Suprapubic skin (tissue), 4 donors: Measurements from ENCODE around the gene ENDOD1. TPM values are rescaled to one million over a fixed set of nuclear protein-coding genes. Genes with fewer than 3 reads are reported as not detected.

ENCODE experiments used
- DNase-seq, 2 donors: peaks; one replicate each; pipeline ENCODE4 v3.0.0-alpha.2; 2019; ENCODE audit warnings: low spot score in 2 of 2
- H3K27ac ChIP-seq: fragments of 200-600 bp; sonication (generic); one replicate; pipeline ENCODE4 v1.5.1; 2019
- H3K27me3 ChIP-seq: fragments of 200-600 bp; sonication (generic); one replicate; pipeline ENCODE4 v1.5.1; 2019
- H3K36me3 ChIP-seq: fragments of 200-600 bp; sonication (generic); one replicate; pipeline ENCODE4 v1.5.1; 2019
- H3K4me1 ChIP-seq: fragments of 200-600 bp; sonication (generic); one replicate; pipeline ENCODE4 v1.5.1; 2019
- H3K4me3 ChIP-seq: fragments of 200-600 bp; sonication (generic); one replicate; pipeline ENCODE4 v1.5.1; 2019; ENCODE audit warnings: mild to moderate bottlenecking
- H3K9me3 ChIP-seq: fragments of 200-600 bp; sonication (generic); one replicate; pipeline ENCODE4 v1.5.1; 2019
- CTCF ChIP-seq, 2 donors: fragments of 200-600 bp in 1 of 2; fragments of 450-650 bp in 1 of 2; sonication (generic) in 1 of 2; IDR thresholded peaks; one replicate each; pipeline ENCODE4 v1.5.1; 2016 to 2019; ENCODE audit warnings: antibody characterized with exemption in 2 of 2, mild to moderate bottlenecking in 1 of 2, moderate library complexity in 1 of 2
- EP300 ChIP-seq: sonication (generic); formaldehyde crosslinking; IDR thresholded peaks from one replicate; pipeline ENCODE4 v1.6.1; 2017; ENCODE audit warnings: antibody characterized with exemption
- POLR2A ChIP-seq, 2 donors: fragments of 450-650 bp; IDR thresholded peaks; one replicate each; pipeline ENCODE4 v1.6.1; 2017; ENCODE audit warnings: antibody characterized with exemption in 2 of 2, mild to moderate bottlenecking in 2 of 2, moderate library complexity in 2 of 2
- POLR2AphosphoS5 ChIP-seq, 3 donors: sonication (generic); formaldehyde crosslinking; IDR thresholded peaks; one replicate each; pipeline ENCODE4 v1.6.1; 2017; ENCODE audit warnings: antibody characterized with exemption in 3 of 3
- WGBS: methylation state at CpG from one replicate; pipeline ENCODE4 v1.1.5; 2018; 5-methylcytosine and 5-hydroxymethylcytosine counted together
- total RNA-seq, 4 donors: library from RNA; depleted of rRNA; stranded (reverse); fragments of >200 nt; gene quantifications; one replicate each; pipeline ENCODE4 v1.1.0, GENCODE V29; 2016

The ENDOD1 gene
- total RNA-seq, 4 donors from 2014 or later: 30.7 to 65.9 (median 49.4) TPM

DNA sequence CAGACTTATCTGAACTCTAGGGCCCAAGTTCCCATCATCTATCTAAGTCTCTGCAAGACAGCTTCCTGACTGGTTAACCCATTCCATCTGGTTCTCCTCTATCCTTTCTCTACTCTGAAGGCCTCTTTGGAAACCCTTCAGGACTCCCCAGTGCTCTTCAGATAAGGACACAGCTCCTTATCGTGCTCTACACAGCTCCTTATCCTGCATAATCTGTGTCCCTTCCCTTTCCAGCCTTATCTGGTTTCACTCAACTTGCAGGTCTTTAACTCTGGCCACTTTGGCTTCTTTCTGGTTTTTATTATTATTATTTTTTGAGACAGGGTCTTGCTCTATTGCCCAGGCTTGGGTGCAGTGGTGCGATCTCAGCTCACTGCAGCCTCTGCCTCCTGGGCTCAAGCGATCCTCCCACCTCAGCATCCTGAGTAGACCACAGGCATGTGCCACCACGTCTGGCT, 10.6 kb downstream of the ENDOD1 start:
- no peaks in the 10 kb centered on the region for H3K36me3 ChIP-seq
- H3K27me3 ChIP-seq: no peaks in the 10 kb centered on the region
- TF ChIP-seq POLR2AphosphoS5 (IDR thresholded peaks at IDR 0.05) (no peak), CTCF (IDR thresholded peaks at IDR 0.05) (no peak), POLR2A (IDR thresholded peaks at IDR 0.05) (no peak), EP300 (no peak)
- H3K9me3 ChIP-seq: no peaks in the 10 kb centered on the region
- WGBS: 84% methylated on average over 4 of the region's 4 CpGs
- no peak overlapping the region for H3K4me3 ChIP-seq
- H3K4me1 ChIP-seq: peaks cover 13% of the 10 kb centered on the region
- H3K27ac ChIP-seq: no peak overlapping the region
- DNase-seq: no peak

DNA sequence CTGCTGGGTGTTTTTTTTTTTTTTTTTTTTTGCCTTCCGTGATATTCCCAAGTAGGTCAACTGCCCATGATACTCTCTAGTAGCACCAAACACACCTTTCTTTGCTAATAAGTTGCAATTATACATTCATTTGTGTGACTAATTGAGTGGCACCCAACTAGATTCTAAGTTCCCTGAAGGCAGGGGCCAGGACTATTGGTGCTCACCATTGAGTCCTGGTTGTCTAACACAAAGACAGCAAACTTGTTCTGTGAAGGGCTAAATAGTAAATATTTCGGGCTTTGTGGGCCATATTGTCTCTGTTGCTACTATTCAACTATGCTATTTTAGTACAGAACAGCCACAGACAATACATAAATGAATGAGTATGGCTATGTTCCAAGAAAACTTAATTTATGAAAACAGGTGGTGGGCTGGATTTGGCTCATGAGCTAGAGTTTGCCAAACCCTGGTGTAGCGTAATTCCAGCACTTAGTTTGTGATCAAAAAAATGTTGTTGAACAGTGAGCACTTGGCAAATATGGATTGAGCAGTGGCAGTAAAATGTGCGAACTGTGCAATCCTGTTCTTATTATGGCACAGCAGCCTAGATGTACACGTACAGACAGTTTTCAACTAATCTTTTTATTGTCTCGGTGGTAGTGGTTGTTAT, 11.3 kb downstream of the ENDOD1 start:
- TF ChIP-seq CTCF (IDR thresholded peaks at IDR 0.05): no peak
- TF ChIP-seq POLR2AphosphoS5 (IDR thresholded peaks at IDR 0.05): no peak
- no peak for TF ChIP-seq EP300
- TF ChIP-seq POLR2A (IDR thresholded peaks at IDR 0.05): no peak
- H3K27me3 ChIP-seq: no peaks in the 10 kb centered on the region
- WGBS: 64% methylated on average over 6 of the region's 6 CpGs
- H3K9me3 ChIP-seq: no peaks in the 10 kb centered on the region
- DNase-seq: no peak
- H3K4me3 ChIP-seq: no peak overlapping the region
- H3K36me3 ChIP-seq: no peaks in the 10 kb centered on the region
- H3K27ac ChIP-seq: no peak overlapping the region
- peaks cover 14% of the 10 kb centered on the region for H3K4me1 ChIP-seq

GRCh38 chr11:95101935-95102334, 12.3 kb downstream of the ENDOD1 start:
- WGBS: 92% methylated on average over 1 of the region's 1 CpG
- Histone ChIP-seq H3K9me3 (no peaks in the 10 kb centered on the region), H3K27ac (no peak overlapping the region), H3K27me3 (no peaks in the 10 kb centered on the region), H3K36me3 (no peaks in the 10 kb centered on the region), H3K4me3 (no peak overlapping the region), H3K4me1 (peaks cover 18% of the 10 kb centered on the region)
- TF ChIP-seq EP300: no peak
- TF ChIP-seq POLR2AphosphoS5 (IDR thresholded peaks at IDR 0.05): no peak
- no peak for TF ChIP-seq CTCF (IDR thresholded peaks at IDR 0.05)
- TF ChIP-seq POLR2A (IDR thresholded peaks at IDR 0.05): no peak
- DNase-seq: no peak

DNA sequence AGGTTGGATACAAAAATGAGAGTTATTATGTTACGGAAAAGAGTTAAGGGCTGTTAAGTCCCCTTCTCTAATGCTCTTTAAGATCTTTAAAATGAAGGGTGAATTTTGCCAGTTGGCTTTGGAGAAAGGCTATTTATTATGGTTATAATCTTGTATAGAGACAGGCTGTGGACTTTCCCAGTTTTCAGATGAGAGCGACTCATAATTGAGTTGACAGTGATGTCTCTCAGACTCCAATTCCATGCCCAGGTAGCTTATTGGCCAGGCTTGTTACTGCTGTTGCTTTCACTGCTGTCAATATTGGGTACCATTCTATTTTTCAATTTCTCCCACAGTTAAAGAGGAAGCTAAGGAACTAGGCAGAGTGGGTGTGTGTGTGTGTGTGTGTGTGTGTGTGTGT, 13.1 kb downstream of the ENDOD1 start:
- Histone ChIP-seq H3K27ac (no peak overlapping the region), H3K4me3 (no peak overlapping the region), H3K9me3 (no peaks in the 10 kb centered on the region), H3K4me1 (peaks cover 25% of the 10 kb centered on the region), H3K27me3 (no peaks in the 10 kb centered on the region), H3K36me3 (no peaks in the 10 kb centered on the region)
- 92% methylated on average over 2 of the region's 2 CpGs for WGBS
- DNase-seq: no peak
- TF ChIP-seq POLR2A (IDR thresholded peaks at IDR 0.05) (no peak), CTCF (IDR thresholded peaks at IDR 0.05) (no peak), POLR2AphosphoS5 (IDR thresholded peaks at IDR 0.05) (no peak), EP300 (no peak)

GRCh38 chr11:95103701-95104100, 14.1 kb downstream of the ENDOD1 start:
- Histone ChIP-seq H3K4me3 (no peak overlapping the region), H3K9me3 (no peaks in the 10 kb centered on the region), H3K27me3 (no peaks in the 10 kb centered on the region), H3K27ac (no peak overlapping the region), H3K36me3 (no peaks in the 10 kb centered on the region), H3K4me1 (peaks cover 35% of the 10 kb centered on the region)
- WGBS: 94% methylated on average over 5 of the region's 5 CpGs
- TF ChIP-seq POLR2A (IDR thresholded peaks at IDR 0.05) (no peak), CTCF (IDR thresholded peaks at IDR 0.05) (no peak), EP300 (no peak), POLR2AphosphoS5 (IDR thresholded peaks at IDR 0.05) (no peak)
- no peak for DNase-seq
